Measurements from ENCODE around the gene BICD2. TPM values are rescaled to one million over a fixed set of nuclear protein-coding genes. Genes with fewer than 3 reads are reported as not detected.

The BICD2 gene
- total and polyA plus RNA-seq, 5 experiments from 2014 or later, result 5.9 to 29.1 (median 20.1) TPM

DNA sequence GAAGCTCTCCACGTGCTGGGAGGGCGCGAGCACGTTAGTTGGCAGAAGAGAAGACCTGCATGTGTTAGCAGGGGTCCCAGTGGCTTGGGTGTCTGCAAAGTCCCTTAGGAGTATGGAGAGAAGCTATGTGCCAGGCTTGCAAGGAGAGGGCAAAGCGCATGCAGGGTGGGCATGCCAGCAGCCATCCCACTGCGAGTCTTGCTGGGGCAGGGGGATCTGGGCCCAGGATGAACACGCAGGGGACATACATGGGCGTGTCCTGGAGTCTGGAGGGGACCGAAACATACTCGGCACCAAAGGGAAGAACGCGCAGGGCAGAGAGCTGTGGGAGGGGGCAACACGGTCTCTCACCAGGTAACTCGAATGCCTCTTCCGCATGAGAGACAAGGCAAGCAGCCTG lies 51.1 kb downstream of the BICD2 start:
- peaks cover 0 to 70% (median 27%) of the 10 kb centered on the region in 3 donors for H3K36me3 Mint-ChIP-seq

DNA sequence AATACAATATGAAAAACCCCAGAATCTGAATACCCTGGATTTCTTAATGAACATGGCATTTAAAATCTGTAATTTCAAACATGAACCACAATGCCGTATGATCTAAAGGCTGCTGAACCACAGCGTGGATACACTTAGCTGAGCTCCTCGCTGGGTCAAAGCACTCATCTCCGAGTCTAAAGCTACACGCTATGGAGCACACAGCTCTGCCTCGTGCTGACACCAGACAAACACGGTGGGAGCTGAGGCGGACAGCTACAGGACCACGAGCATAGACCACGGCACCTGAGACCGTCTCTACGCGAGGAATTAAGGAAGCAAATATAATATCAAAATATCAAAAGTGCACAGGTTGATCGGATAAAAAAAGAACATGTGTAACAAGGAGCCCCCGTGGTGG lies 51.9 kb downstream of the BICD2 start:
- peak overlapping the region in 2 of 10 donors; percentile 45 to 48 for H3K4me3 Mint-ChIP-seq
- POLR2A ChIA-PET, result interaction anchor here (1.2 kb wide), 1 partner anchor 244 kb away, joined by 3 read pairs; no protein-coding TSS in a partner anchor

More for the DNA sequence above, 51.1 kb downstream of the BICD2 start:
- POLR2A ChIA-PET, result interaction anchor here (0.6 to 1.2 kb wide), 2 partner anchors 244 to 342 kb away, joined by 3 to 9 read pairs; no protein-coding TSS in a partner anchor
- no peaks in the 10 kb centered on the region for H3K27me3 Mint-ChIP-seq
- H3K9me3 Mint-ChIP-seq, result no peaks in the 10 kb centered on the region
- DNase-seq, result no peak
- peaks cover 18 to 29% (median 27%) of the 10 kb centered on the region in 4 donors for H3K4me1 Mint-ChIP-seq
- H3K27ac Mint-ChIP-seq, result peak overlapping the region in 7 of 10 donors; percentile 35 to 90 (median 69)
- H3K4me3 Mint-ChIP-seq, result no peak overlapping the region
- ATAC-seq, result no peak

DNA sequence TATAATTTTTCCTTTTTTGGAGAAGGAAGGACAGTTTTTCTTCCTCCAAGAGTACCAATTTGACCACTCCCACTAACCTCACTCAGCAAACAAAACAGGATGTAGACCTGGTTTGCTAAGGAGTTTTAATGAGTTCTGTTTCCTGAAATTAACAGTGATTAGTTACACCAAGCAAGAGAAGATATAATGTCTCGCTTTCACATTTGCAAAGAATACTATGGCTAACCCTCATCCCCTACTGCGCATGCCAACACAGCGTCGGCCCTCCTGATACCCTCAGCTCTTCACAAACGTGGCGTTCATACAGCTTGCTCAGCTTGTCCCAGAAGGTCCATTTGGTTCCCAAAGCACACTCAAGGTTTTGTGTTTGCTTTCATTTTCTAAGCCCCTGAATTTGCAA lies 52.8 kb downstream of the BICD2 start:
- ATAC-seq (peak in 1 of 2 donors; percentile 33), DNase-seq (peak in 1 of 10 donors; percentile 8)
- peaks cover 18 to 29% (median 27%) of the 10 kb centered on the region in 4 donors for H3K4me1 Mint-ChIP-seq
- H3K36me3 Mint-ChIP-seq, result peaks cover 0 to 57% (median 27%) of the 10 kb centered on the region in 3 donors
- H3K27ac Mint-ChIP-seq, result peak overlapping the region; percentile 83 to 94 (median 89)
- peak overlapping the region in 9 of 10 donors; percentile 45 to 74 (median 63) for H3K4me3 Mint-ChIP-seq
- POLR2A ChIA-PET, result no interaction called here
- no peaks in the 10 kb centered on the region for H3K27me3 Mint-ChIP-seq
- no peaks in the 10 kb centered on the region for H3K9me3 Mint-ChIP-seq

More for the DNA sequence above, 51.9 kb downstream of the BICD2 start:
- DNase-seq (no peak), ATAC-seq (no peak)
- Mint-ChIP-seq H3K36me3 (peaks cover 0 to 62% (median 27%) of the 10 kb centered on the region in 3 donors), H3K4me1 (peaks cover 18 to 29% (median 27%) of the 10 kb centered on the region in 4 donors), H3K27ac (peak overlapping the region in 9 of 10 donors; percentile 12 to 94 (median 89)), H3K27me3 (no peaks in the 10 kb centered on the region), H3K9me3 (no peaks in the 10 kb centered on the region)

DNA sequence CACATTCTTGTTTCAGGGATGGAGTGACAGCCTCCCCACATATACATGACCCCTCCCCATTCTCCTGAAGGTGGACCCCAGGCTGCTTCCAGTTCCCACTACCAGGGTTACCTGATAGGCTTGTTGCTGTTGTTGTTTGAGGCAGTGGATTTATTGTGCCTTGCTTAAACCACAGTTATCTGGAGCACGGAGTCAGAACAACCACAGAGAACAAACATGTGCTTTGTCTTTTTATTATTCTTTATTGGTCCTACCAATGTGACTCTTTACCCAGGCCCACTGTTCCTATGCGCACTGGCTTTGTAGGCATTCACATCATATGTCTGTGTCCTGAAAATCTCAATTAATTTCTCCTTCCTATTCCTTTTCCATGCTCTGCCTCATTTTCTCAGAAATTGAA lies 53.5 kb downstream of the BICD2 start:
- POLR2A ChIA-PET, result no interaction called here
- peaks cover 14 to 28% (median 24%) of the 10 kb centered on the region in 4 donors for H3K4me1 Mint-ChIP-seq
- ATAC-seq (no peak), DNase-seq (no peak)
- H3K36me3 Mint-ChIP-seq, result peaks cover 0 to 53% (median 27%) of the 10 kb centered on the region in 3 donors
- H3K27me3 Mint-ChIP-seq, result no peaks in the 10 kb centered on the region
- no peaks in the 10 kb centered on the region for H3K9me3 Mint-ChIP-seq
- H3K4me3 Mint-ChIP-seq, result peak overlapping the region in 2 of 10 donors; percentile 4 to 22
- peak overlapping the region in 9 of 10 donors; percentile 22 to 92 (median 69) for H3K27ac Mint-ChIP-seq

DNA sequence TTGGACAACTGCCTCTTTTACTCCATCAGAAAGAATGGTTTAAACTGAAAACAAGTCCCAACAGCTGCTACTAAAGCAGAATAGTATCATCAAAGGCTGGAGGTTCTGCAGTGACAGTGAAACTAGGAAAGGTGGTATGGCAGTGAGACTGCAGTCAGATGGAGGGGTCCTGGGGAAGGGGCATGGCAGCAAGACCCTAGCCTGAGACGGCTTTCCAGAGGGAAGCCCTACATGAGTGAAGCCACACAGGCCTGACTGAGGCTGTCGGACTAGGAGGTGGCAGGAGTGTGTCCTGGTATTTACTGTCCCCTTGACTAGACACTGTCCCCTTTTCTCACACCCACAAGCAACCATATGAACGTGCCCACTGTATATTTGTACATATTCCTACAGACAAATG lies 54.3 kb downstream of the BICD2 start:
- POLR2A ChIA-PET, result no interaction called here
- Mint-ChIP-seq H3K27ac (peak overlapping the region in 4 of 10 donors; percentile 29 to 81 (median 74)), H3K9me3 (no peaks in the 10 kb centered on the region), H3K4me1 (peaks cover 14 to 28% (median 24%) of the 10 kb centered on the region in 4 donors), H3K27me3 (no peaks in the 10 kb centered on the region), H3K4me3 (no peak overlapping the region), H3K36me3 (peaks cover 0 to 51% (median 26%) of the 10 kb centered on the region in 3 donors)
- DNase-seq (no peak), ATAC-seq (no peak)

DNA sequence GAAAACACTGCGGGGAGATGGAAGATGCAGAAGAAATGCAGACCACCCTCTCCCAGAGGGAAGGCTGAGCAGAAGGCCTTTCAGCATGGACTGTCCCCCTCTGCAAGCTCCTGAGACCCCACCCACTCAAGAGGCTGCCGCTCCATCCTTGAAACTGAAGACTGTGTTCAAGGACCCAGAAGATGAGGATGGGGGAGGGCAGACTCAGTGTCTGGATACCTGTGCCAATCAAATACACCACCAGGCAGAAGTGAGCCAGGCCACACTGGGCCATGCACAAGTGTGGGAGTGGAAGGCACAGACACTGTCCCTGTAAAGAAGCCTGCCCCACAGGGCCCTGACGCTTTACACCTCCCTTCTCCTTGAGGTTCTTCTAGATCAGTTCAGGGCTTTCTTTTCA lies 54.7 kb downstream of the BICD2 start:
- peaks cover 0 to 51% (median 23%) of the 10 kb centered on the region in 3 donors for H3K36me3 Mint-ChIP-seq
- H3K4me1 Mint-ChIP-seq, result peaks cover 14 to 28% (median 24%) of the 10 kb centered on the region in 4 donors
- H3K4me3 Mint-ChIP-seq, result no peak overlapping the region
- POLR2A ChIA-PET, result interaction anchor here (0.5 kb wide), 2 partner anchors 10 to 639 kb away, joined by 3 to 4 read pairs; no protein-coding TSS in a partner anchor
- peak overlapping the region in 5 of 10 donors; percentile 15 to 81 (median 67) for H3K27ac Mint-ChIP-seq
- no peaks in the 10 kb centered on the region for H3K9me3 Mint-ChIP-seq
- no peak for ATAC-seq
- no peak for DNase-seq
- H3K27me3 Mint-ChIP-seq, result no peaks in the 10 kb centered on the region

DNA sequence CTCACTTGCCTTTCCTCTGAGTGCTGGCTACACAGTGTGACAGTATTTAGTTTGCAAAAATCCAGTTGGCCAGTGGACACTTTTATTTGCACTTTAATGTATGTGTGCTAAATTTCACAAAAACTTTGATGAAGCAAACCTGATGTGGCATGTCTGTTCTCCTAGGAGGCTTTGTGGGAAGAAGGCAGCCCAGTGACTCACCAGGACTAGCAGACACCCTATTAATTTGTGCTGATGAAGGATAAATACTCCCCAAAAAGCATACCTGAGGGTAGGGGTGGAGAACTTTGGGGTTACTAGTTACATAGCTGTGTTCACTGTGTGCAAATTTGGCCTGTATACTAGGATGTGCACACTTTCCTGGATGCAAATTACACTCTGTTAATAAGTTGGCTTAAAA lies 55.4 kb downstream of the BICD2 start:
- POLR2A ChIA-PET, result interaction anchor here (0.5 kb wide), 1 partner anchor 639 kb away, joined by 3 read pairs; no protein-coding TSS in a partner anchor
- ATAC-seq (no peak), DNase-seq (no peak)
- H3K4me1 Mint-ChIP-seq, result peaks cover 14 to 28% (median 24%) of the 10 kb centered on the region in 4 donors
- H3K9me3 Mint-ChIP-seq, result no peaks in the 10 kb centered on the region
- no peaks in the 10 kb centered on the region for H3K27me3 Mint-ChIP-seq
- H3K36me3 Mint-ChIP-seq, result peaks cover 0 to 43% (median 20%) of the 10 kb centered on the region in 3 donors
- no peak overlapping the region for H3K27ac Mint-ChIP-seq
- H3K4me3 Mint-ChIP-seq, result no peak overlapping the region

DNA sequence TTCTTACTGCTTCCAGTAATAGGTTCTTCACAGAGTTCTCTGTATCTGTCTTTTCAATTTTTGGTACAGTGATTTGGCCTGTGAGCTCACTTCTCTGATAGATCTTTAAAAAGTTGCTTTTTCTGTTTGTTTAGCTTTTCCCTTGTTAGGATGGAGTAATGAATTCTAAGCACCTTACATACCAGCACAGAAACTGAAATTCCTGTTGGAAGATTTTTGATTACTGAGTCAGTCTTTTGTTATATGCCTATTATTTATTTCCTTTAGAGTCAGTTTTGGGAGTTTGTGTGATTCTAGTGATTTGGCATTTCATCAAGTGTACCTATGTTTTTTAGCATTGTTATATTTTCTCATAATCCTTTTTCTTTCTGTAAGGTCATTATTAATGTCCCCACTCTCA lies 57.1 kb downstream of the BICD2 start:
- DNase-seq (no peak), ATAC-seq (no peak)
- peak overlapping the region in 2 of 10 donors; percentile 1 to 27 for H3K27ac Mint-ChIP-seq
- POLR2A ChIA-PET, result no interaction called here
- peaks cover 11 to 19% (median 17%) of the 10 kb centered on the region in 4 donors for H3K4me1 Mint-ChIP-seq
- no peaks in the 10 kb centered on the region for H3K27me3 Mint-ChIP-seq
- peaks cover 0 to 37% (median 13%) of the 10 kb centered on the region in 3 donors for H3K36me3 Mint-ChIP-seq
- no peaks in the 10 kb centered on the region for H3K9me3 Mint-ChIP-seq
- no peak overlapping the region for H3K4me3 Mint-ChIP-seq

DNA sequence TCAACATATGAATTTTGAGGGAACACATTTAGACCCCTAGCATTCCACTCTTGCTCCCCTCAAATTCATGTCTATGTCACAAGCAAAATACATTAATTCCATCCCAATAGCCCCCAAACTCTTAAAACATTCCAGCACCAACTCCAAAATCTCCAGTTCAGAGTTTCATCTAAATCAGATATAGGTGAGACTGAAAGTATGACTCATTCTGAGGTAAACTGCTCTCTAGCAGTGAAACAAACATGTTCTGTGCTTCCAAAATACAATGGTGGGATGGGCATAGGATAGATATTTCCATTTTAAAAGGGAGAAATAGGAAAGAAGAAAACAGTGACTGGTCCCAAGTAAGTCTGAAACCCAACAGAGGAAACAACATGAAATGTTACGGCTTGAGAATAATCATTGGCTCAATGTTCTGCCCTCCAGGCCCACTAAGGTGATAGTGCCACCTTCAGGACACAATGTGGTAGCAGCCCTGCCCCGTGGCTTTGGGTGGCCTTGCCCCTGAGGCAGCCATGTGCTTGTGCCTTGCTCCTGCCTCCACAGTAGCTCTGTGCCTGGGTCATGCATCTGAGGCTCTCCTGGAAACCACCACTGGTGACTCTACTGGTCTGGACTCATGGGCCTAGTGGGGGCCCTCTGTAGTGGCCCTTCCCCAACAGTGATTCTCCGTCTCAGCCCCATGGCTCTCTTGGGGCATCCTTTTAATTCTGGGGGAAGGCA lies 58.3 kb downstream of the BICD2 start:
- H3K27me3 Mint-ChIP-seq, result no peaks in the 10 kb centered on the region
- H3K4me3 Mint-ChIP-seq, result no peak overlapping the region
- ATAC-seq (peak; percentile 52 to 59), DNase-seq (peak in 2 of 10 donors; percentile 7 to 10)
- H3K27ac Mint-ChIP-seq, result peak overlapping the region in 2 of 10 donors; percentile 32 to 49
- H3K9me3 Mint-ChIP-seq, result no peaks in the 10 kb centered on the region
- POLR2A ChIA-PET, result no interaction called here
- H3K36me3 Mint-ChIP-seq, result peaks cover 0 to 28% (median 12%) of the 10 kb centered on the region in 3 donors
- H3K4me1 Mint-ChIP-seq, result peaks cover 4 to 9% (median 6%) of the 10 kb centered on the region in 4 donors

DNA sequence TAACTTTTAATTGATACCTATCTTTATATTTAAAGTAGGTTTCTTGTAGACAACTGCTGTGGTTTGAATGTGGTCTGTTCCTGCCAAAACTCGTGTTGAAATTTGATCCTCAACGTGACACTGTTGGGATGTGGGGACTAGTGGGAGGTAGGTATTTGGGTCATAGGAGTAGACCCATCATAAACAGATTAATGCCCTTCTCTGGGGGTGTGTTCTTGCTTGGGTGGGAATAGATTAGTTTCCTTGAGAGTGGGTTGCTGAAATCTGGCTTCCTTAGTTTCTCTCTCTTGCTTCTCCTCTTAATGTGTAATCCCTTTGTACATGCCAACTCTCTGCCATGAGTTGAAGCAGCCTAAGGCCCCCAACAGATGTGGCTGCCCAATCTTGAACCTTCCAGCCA lies 60.1 kb downstream of the BICD2 start:
- peak overlapping the region in 2 of 10 donors; percentile 20 to 22 for H3K27ac Mint-ChIP-seq
- POLR2A ChIA-PET, result no interaction called here
- DNase-seq, result no peak
- H3K4me1 Mint-ChIP-seq, result peaks cover 0 to 2% (median 0%) of the 10 kb centered on the region in 4 donors
- peaks cover 0 to 6% (median 0%) of the 10 kb centered on the region in 9 donors for H3K9me3 Mint-ChIP-seq
- no peak for ATAC-seq
- H3K27me3 Mint-ChIP-seq, result peaks cover 0 to 1% (median 0%) of the 10 kb centered on the region in 5 donors
- no peak overlapping the region for H3K4me3 Mint-ChIP-seq
- H3K36me3 Mint-ChIP-seq, result peaks cover 5 to 15% (median 8%) of the 10 kb centered on the region in 3 donors

DNA sequence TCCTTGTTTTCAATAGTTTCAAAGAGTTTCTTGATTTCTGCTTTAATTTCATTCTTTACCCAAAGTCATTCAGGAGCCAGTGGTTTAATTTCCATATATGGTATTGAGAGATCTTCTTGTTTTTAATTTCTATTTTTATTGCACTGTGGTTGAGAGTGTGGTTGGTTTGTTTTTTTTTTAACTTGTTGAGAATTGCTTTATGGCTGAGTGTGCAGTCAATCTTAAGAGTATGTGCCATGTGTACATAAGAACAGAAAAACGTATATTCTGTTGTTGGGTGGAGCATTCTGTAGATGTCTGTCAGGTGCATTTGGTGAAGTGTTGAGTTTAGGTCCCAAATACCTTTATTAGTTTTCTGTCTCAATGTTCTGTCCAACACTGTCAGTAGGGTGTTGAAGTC lies 68.0 kb downstream of the BICD2 start:
- POLR2A ChIA-PET, result no interaction called here
- DNase-seq (no peak), ATAC-seq (no peak)
- peaks cover 17 to 77% (median 44%) of the 10 kb centered on the region in 9 donors for H3K9me3 Mint-ChIP-seq
- H3K27me3 Mint-ChIP-seq, result peaks cover 0 to 7% (median 0%) of the 10 kb centered on the region in 5 donors
- peaks cover 0 to 3% (median 0%) of the 10 kb centered on the region in 4 donors for H3K4me1 Mint-ChIP-seq
- no peak overlapping the region for H3K4me3 Mint-ChIP-seq
- peaks cover 0 to 32% (median 19%) of the 10 kb centered on the region in 3 donors for H3K36me3 Mint-ChIP-seq
- no peak overlapping the region for H3K27ac Mint-ChIP-seq

DNA sequence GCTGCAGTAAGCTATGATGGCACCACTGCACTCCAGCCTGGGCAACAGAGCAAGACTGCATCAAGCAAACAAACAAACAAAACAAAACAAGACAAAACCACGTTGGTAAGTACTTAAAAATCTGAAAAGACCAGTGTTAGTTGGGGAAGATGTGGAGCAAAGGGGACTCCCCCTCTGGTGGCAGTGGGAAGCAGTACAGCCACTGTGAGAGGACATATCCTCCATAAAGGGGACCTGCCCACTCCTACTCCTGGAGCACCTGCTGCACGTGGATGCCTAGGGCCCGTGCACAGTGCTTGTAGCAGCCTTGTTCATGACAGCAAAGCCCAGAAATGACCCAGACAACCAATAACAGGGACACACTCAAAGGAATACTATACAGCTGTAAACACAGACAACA lies 77.7 kb downstream of the BICD2 start:
- H3K27me3 Mint-ChIP-seq, result no peaks in the 10 kb centered on the region
- peaks cover 7 to 36% (median 18%) of the 10 kb centered on the region in 9 donors for H3K9me3 Mint-ChIP-seq
- DNase-seq (no peak), ATAC-seq (no peak)
- no peak overlapping the region for H3K27ac Mint-ChIP-seq
- POLR2A ChIA-PET, result no interaction called here
- H3K36me3 Mint-ChIP-seq, result peaks cover 0 to 13% (median 0%) of the 10 kb centered on the region in 3 donors
- H3K4me3 Mint-ChIP-seq, result no peak overlapping the region
- no peaks in the 10 kb centered on the region for H3K4me1 Mint-ChIP-seq

DNA sequence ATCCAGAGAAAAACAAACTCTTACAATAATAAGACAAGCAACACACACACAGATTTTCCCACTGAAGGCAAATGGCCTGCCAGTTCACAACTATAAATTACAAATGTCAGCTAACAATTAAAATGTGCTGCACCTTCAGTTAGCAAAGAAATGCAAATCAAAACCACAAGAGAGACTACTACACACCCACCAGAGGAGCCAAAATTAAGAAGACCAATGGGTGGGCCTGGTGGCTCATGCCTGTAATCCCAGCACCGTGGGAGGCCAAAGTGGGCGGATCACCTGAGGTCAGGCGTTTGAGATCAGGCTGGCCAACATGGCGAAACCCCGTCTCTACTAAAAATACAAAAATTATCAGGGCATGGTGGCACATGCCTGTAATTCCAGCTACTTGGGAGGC lies 79.6 kb downstream of the BICD2 start:
- no peak overlapping the region for H3K27ac Mint-ChIP-seq

More for the DNA sequence above, 79.6 kb downstream of the BICD2 start:
- H3K4me3 Mint-ChIP-seq, result no peak overlapping the region
- DNase-seq (no peak), ATAC-seq (no peak)
- H3K36me3 Mint-ChIP-seq, result peaks cover 0 to 4% (median 0%) of the 10 kb centered on the region in 3 donors
- POLR2A ChIA-PET, result no interaction called here
- H3K4me1 Mint-ChIP-seq, result no peaks in the 10 kb centered on the region
- H3K9me3 Mint-ChIP-seq, result peaks cover 1 to 16% (median 5%) of the 10 kb centered on the region in 9 donors
- no peaks in the 10 kb centered on the region for H3K27me3 Mint-ChIP-seq

All from naive thymus-derived CD8-positive, alpha-beta T cell (primary cell).